ENCODE measurements around the gene MVB12B.

The MVB12B gene

GRCh38 chr9:126497660-126498275 lies 171.1 kb downstream of the MVB12B start:
- DNase-seq: no peak

DNA sequence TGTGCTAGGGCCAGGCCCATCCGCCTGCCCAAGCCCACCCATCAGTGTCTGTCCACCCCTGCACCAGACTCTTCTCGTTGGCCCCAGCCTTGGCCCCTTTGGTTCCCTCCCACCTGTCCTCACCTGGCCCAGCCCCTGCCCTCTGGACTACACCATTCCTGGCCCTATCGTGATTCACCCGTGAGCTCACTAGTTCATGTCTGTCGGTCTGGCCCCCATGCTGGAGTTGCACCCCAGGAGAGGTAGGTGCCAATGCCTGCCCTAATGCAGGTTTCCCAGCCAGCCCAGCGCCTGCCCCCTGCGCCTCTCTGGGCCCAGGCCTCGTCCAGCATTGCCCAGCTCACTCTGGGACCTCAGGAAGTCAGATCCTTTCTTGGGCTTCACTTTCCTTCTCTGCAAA lies 171.7 kb downstream of the MVB12B start:
- no peak for DNase-seq

DNA sequence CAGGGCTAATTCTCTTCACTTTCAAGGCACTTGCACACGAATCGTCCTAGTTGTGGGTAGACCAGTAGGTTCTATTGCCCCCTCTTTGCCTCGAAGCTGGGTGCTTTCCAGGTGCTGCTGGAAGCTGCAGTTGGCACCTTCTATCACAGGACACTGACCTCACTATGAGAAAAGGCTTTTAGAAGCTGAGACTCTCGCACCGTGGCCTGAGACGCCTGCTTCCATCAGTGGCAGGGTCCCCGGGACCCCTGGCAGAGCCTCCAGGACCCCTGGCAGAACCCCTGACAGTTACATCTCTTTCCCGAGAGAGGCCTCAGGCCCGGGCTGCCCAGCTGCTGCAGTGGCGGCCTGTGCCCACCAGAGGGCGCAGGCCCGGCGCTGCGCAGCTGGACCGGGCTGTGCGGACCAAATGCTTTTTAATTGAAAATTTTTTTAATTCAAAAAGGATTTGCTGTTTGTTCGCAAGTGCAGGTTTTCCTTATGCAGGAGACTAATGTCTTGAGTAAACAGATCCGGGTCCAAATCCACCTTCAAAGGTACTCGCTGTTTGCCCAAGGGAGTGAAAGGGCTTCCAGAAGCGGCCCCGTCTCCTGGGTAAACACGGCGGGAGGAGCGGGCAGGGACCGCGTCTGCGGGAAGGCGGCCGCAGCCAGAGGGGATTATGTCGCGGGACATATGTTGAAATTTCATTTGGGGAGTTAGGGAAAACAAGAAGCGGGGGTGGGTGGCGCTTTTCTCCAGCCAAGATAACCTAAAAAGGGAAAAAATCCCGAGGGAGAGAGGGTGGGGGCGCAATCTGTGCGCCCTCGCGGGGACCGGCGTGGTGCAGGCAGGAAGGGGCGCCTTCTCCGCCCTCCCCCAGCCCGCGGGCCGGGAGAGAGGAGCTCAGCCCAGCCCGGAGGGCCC lies 172.6 kb downstream of the MVB12B start:
- DNase-seq: peak; percentile 78

DNA sequence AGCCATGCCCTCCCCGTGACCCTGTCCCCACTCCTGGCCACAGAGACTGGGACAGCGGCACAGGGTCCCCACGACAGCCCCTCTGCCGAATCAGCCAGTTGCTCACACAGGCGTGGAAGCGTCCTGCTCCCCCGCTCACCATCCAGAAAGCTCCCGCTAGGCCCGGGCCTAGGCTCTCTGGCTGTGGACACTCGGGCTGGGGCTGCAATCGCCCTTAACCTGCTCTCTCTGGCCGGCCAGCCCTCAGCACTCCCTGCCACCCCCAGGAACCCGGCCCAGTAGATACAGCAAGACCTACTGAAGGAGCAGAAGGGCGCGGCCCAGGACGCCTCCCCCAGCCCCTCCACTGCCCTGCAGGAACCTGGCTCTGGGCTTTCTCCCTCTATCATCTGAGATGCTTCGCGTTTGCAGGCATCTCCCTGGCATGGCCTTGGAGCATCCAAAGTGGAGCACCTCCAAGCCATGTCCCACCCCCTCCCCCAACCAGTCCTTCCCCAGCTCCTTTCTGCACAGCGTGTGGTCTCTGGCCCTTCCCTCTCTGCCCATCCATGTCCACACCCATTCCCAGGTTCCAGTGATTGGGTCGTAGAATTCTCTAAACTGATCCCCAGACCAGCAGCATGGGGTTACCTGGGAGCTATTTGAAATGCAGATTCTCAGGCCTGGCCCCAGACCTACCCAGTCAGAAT lies 173.4 kb downstream of the MVB12B start:
- no peak for DNase-seq

DNA sequence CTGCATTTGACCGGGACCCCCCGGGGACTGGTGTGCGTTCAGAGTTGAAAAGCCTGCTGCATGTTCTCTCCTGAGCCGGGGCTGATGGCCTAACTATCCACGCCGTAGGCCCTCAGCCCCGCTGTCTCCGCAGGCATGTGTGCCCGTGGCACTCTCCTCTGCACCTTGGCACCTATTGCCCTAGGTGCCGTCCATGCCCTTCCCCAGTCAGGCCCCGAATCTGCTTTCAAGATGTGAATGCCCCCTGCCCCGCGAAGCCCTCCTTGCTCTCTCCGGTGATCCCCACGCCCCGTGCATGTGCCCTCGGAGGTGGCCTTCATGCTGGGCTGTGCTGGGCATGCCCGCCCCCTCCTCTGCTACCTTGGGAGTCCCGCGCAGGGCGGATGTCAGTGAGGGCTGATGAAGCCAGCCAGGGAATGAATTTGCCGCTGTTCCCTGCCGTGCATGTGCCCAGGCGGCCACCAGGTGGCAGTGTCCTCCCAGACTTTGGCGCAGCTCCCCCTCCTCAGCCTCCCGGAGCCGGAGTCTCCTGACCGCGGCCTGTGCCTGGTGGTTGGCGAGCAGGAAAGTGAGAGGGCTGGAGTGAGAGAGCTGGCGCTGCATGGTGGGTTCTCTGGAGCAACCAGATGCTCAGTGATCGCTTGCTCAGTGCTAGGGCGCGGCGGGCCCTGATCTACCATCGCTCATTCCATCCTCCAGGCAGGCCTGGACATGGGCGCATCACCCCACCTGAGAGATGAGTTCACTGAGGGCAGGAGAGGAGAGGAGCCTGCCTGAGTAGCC lies 174.2 kb downstream of the MVB12B start:
- DNase-seq: peak; percentile 77

DNA sequence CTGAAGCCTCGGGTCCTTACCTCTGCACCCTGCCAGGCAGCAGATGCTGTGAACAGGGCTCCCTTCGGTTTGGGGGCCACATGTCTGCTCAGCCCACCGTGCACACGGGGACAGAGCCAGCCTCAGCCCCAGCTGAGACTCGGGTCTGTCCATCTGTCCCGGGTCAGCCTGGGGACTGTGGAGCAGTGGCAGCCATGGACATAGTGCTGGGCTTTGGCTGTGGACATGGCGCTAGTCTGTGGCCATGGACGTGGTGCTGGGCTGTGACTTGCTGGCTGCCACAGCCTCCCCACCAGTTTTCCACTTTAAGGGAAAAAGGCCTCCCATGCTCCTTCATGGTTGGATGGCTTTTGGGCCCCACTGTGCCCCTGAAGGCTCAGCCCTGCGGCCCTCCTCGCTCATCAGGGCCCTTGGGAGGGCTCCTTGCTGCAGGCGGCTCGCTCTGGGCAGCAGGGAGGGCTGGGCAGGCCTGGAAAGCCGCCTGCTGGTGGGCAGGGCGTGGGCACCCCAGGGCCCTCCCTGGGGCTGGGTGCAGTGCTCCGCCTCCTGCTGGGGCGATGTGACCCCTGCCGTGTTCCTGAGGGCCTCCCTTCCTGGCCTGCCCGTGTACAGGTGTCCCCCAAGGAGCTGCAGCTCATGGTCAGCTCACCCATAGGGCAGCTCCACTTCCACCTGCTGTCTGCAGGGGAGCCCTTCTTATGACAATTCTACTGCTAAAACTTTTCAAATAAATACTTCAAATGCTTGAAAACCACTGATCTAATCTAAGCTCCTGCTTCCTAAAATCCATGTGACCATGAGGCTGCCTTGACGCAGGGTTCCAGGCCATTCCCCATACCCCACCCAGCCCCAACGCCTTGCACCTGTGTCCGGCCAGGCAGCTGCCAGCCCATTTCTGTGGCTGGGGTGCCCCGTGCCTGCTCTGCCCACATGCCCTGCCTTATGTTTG lies 175.0 kb downstream of the MVB12B start:
- no peak for DNase-seq

DNA sequence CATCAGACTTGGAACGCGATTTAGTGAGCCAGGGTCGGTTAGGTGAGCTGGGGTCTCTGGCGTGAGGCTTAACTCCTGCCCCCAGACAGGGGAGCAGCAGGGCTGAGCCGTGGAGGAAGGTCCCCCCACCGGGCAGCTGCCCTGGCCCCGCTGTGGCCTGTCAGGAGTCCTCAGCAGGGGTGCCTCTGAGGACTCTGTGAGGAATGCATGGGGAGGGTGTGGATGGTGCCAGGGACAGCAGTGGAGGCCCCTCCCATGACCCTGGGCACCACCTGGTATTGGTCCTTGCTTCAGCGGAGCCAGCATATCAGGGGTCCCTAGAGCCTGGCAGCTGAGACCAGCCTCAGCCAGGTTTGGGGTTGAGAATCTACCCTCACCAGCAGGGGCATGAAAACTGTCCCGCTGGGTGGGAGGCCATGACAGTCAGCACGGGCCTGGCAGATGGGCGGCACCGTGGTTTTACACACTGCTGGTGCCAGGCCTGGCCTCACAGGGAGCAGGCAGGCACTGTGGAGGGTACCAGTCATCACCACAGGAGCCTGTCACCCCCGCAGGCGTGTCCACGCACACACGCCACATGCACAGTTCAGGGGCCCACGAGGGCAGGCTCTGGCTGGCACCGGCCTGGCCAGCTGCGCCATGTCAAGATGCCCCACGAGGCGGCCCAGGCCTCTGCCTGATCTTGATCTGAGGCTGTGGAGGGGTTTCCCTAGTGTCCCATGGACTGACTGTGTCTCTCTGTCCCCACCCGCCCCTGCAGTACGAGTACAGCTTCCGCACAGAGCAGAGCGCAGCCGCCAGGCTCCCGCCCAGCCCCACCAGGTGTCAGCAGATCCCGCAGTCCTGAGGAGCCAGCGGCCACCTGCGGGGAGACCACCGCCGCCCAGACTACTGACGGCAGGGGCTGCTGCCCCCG lies 176.0 kb downstream of the MVB12B start:
- DNase-seq: no peak

DNA sequence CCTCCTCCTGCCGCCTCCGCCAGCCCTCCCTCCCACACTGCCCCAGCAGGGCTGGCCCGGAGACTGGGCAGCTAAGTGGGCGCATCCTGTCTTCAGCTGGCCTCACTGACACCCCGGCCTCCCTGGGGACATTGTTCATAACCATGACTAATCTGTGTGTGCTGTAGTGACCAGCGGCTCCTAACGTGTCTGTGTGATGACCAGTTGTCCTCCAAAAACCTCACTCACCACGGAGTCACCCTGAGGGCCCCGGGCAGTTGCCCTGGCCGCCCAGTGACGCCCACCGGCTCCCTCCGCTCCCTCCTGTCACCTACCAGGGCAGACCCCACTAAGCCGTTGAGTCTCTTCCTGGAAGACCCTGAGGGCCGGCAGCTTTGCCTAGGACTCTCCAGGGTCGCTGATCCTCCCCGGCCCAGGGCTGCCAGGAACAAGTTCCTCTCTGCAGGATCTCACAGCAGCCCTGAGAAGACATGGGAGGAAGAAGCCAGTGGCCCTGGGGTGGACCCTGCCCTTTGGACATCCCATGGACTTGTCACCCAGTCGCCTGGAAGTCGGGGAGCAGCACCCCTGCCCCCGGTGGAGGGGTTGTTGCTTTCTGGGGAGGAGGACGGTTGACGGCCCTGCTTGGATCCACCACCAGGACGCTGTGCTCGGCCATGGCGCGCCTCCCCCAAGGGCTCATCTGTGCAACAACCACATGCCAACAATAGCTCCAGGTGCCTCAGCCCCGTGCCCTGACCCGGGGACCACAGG lies 176.9 kb downstream of the MVB12B start:
- DNase-seq: no peak

DNA sequence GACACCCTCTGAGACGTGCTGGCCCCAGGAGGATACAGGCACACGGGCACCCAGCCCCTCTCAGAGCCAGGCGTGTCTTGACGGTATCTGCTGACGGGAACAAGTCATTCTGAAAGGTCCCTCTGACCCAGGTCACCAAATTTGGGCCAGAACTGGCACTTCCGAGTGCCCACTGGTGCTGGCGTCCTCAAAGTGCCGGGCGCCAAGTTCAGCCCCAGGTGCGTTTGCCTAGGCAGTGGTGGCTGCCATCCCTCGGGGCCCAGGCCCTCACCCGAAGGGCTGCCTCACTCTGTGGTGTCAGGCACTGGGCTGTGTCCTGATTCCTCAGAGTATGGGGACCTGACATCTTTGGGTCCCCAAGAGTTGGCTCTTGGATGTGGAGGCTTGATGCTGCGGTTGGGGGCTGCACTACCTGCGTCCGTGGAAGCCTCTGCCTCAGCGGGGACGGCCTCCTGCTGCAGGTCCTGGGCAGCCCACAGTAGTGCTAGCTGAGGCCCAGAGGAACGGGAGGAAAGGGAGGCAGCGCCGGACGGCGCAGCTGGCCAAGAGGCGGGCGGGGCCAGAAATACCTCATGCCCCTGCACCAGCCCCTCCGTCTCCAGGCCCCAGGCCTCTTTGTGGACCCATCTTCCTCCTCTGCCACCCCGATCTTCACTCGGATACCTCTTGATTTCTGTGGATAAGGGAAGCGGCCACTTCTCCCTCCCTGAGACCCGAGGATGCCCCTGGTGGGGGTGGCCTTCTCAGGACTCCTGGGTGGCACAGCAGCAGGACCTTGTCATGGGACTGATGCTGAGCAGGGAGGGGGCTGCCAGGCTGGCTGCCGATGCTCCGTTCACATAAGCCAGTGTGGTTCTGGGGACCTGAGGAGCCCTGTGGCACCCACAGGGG lies 177.7 kb downstream of the MVB12B start:
- DNase-seq: no peak

DNA sequence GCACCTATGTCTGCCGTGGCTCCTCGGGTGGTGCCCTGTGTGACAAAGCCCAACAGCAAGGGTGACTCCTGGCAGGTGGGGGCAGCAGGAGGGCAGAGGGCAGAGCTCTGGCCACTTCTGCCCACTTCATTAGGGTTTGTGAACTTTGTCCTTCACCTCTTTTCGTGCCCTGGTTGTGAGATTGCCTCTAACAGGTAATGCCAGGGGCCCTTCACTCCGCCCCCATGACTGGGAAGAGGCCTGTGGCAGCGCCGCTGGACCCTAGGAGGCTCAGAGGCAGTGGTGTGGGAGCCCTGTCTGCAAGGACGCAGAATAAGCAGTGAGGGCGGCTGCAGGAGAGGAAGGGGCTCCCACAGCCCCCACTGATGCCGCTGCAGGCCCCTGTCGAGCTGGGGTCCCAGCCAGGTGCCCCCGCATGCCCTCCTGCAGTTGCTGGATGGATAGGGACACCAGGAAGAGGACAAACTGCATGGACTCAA lies 178.4 kb downstream of the MVB12B start:
- no peak for DNase-seq

DNA sequence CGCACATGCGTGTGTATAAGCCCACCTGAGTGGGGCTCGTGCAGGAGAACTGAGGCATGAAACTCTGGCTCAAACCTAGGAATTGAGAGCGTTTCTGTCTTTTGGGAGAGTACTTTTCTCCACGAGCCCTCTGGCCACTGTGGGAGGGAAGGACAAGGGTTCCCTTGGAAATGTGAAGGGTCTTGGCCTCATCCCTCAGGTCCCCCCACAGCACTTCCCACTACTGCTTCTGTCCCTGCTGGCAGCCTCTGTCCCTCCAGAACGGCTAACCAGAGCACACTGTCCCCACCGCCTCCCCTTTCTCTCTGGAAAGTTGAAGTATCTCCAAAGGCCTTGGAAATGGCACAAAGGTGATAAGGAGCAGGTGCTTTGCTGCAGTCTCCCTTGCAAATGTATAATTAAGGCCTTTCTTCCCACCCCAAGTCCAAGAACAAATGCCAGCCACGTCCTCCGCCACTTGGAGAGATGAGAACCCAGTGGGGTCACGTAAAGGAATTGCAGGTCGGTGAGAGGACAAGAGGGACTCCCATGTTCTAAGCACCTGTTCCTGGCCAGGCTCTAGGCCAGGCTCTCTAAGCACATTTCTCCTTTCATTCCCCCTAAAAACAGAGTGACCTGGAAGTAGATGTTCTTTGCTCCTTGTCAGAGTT lies 179.2 kb downstream of the MVB12B start:
- DNase-seq: no peak

DNA sequence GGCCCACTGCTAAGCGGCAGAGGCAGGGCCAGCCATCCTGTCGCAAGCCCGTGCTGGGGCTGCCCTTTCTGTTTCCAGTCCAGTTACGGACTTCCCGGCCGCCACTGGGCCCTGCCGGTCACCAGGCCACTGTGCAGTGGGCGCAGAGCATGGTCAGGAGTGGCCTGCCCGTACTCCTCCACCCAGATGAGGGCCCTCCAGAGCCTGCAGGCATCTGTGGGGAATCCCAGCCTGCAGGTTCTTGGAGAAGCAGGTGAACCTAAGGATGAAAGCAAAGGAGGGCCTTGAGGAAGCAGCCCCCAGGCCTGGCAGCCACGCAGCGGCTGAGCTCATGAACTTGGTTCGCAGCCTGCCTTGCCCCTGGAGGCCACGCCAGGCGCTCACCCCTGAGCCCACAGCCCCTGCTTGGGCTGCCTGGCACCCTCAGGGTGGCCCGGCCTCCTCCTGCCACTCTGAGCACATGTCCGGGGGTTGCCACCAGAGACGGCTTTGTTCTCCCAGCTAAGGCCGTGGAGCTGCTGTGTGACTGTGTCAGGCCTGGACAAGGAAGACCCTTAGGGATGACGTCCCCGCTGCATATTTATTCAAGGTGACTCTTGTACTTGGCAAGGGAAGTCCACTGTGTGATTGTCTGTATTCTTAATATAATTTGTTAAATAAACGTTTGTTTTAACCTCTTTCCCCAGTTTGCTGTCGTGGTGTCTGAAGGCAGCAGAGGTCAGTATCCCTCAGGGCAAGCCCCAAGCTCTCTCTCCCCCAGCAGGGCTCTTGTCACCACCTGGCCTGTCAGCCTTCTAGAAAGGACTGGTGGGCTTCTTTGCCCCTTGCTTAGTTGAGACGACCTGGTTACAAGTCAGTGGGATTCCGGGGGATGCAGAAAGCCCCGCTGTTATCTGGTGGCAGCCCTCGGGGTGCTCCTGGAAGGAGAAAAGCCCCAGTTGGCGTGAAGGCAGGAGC lies 180.0 kb downstream of the MVB12B start:
- no peak for DNase-seq

DNA sequence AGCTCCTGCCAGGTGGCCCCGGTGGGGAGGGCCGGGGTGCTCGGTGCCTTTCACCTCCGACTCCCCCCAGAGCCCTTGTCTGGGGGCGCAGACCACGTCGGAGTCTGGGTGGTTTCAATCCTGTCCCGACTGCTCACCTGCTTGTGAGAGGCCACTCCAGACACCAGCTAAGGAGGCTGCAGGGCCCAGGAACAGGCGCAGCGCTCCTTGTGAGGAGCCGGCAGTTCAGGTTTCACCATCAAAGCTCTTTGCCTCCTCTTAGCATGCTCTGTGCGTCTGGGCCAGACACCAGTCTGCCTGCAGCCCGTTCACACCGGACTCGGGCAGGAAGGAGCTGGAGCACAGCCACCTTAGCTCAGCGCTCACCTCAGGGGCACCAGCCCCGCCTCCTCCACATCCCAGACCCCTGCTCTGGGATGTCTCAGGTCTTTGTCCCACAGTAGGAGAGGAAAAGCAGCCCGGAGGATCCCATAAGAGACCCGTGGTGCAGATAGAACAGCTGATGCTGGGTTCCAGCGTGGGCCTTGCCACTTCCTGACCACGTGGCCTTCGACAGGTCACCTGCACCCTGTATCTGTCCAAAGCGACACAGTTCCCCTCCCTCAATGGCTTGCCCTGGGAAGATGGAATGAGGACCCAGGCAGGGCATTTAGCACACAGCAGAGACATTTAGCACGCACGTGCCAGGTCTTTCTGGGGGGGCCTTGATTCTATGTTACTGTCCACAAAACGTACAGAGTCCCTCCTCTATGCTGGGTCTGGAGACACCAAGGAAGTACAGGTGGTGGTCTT lies 180.9 kb downstream of the MVB12B start:
- DNase-seq: no peak

- no peak for DNase-seq
Observed at GRCh38 chr9:126508171-126508591, 181.6 kb downstream of the MVB12B start.

- DNase-seq: no peak
Observed at GRCh38 chr9:126508928-126509327, 182.3 kb downstream of the MVB12B start.

DNA sequence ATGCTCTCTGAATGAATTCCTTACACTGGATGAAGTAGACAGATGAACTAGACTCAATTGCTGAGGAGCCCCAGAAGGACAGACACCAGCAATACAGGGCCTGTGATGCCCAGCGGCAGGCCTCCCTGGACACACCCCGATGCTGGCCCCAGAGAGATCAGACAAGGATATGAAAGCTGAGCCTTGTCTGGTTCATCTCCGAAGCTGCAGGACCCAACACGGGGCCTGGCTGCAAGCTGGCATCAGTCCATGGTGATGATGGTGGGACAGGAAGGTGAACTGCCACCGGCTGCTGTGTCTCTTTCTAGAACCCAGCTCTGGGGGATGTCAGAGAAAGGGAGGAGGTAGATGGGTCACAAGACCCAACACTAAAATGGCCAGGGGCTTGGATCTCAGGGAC lies 183.1 kb downstream of the MVB12B start:
- DNase-seq: no peak
